Astrocyte (in vitro differentiated cells and primary cell): Measurements from ENCODE around the gene UTS2R. TPM values are rescaled to one million over a fixed set of nuclear protein-coding genes. Genes with fewer than 3 reads are reported as not detected.

ENCODE experiments used
- total RNA-seq: library from RNA; stranded (reverse); gene quantifications from 2 replicates; pipeline ENCODE4 v1.2.1, GENCODE V29; 2021

The UTS2R gene
- total RNA-seq, 1 donor from 2014 or later: not detected

Other genes starting within 250 kb of the UTS2R start
- 19.9 and 20.4 TPM in 2 replicates for gene CCDC57, start 158.9 kb upstream of the UTS2R start, total RNA-seq
- 292 and 385 TPM in 2 replicates for gene SLC16A3, start 142.7 kb upstream of the UTS2R start, total RNA-seq
- 146 and 153 TPM in 2 replicates for gene CSNK1D, start 98.1 kb upstream of the UTS2R start, total RNA-seq
- 0.18 and 0.24 TPM in 2 replicates for gene CD7, start 54.2 kb upstream of the UTS2R start, total RNA-seq
- 0.27 TPM in 1 of 2 replicates, not detected in the other for gene SECTM1, start 38.0 kb upstream of the UTS2R start, total RNA-seq
- not detected in 2 replicates for gene TEX19, start 12.5 kb upstream of the UTS2R start, total RNA-seq
- gene HEXD, start 46.6 kb downstream of the UTS2R start, total RNA-seq: 11.1 and 15.0 TPM in 2 replicates
- 20.9 and 21.3 TPM in 2 replicates for gene OGFOD3, start 46.8 kb downstream of the UTS2R start, total RNA-seq
- gene CYBC1, start 79.0 kb downstream of the UTS2R start, total RNA-seq: 67.3 and 68.1 TPM in 2 replicates
- gene NARF, start 87.0 kb downstream of the UTS2R start, total RNA-seq: 62.8 and 64.4 TPM in 2 replicates
- 57.9 and 68.0 TPM in 2 replicates for gene FOXK2, start 148.0 kb downstream of the UTS2R start, total RNA-seq